CD14-positive monocyte (primary cell): ENCODE results near the gene HK1. TPM values are rescaled to one million over a fixed set of nuclear protein-coding genes. Genes with fewer than 3 reads are reported as not detected.

Experiments used
- DNase-seq, 3 donors: peaks; one replicate each; pipeline ENCODE4 v3.0.0-alpha.2; 2011 to 2022
- H2AFZ ChIP-seq: 2 replicates; pipeline ENCODE4 v1.6.0; 2012; ENCODE audit warnings: mild to moderate bottlenecking, low read depth, low read length, inconsistent platforms; ENCODE audit not compliant: insufficient read depth, poor library complexity, severe bottlenecking
- H3K27ac ChIP-seq, 2 donors: 1 replicate in 1 of 2; 2 replicates in 1 of 2; pipeline ENCODE4 v1.5.1; 2012 to 2013; ENCODE audit warnings: low read length in 2 of 2, control low read depth in 1 of 2, inconsistent platforms in 1 of 2, low read depth in 1 of 2, mild to moderate bottlenecking in 1 of 2
- H3K27me3 ChIP-seq, 2 donors: one replicate each; pipeline versions ENCODE4 v1.6.0 to v1.6.1; 2011 to 2013; ENCODE audit warnings: low read length in 2 of 2; ENCODE audit not compliant: control insufficient read depth in 2 of 2, insufficient read depth in 2 of 2
- H3K36me3 ChIP-seq, 2 donors: replicated peaks in 1 of 2; 1 replicate in 1 of 2; 2 replicates in 1 of 2; pipeline versions ENCODE4 v1.5.1 to v1.6.1; 2012 to 2013; ENCODE audit warnings: low read length in 2 of 2, control low read depth in 1 of 2, inconsistent platforms in 1 of 2, mild to moderate bottlenecking in 1 of 2; ENCODE audit not compliant: insufficient read depth in 2 of 2, control insufficient read depth in 1 of 2
- H3K4me1 ChIP-seq, 2 donors: 1 replicate in 1 of 2; 2 replicates in 1 of 2; pipeline versions ENCODE4 v1.5.1 to v1.6.1; 2012 to 2013; ENCODE audit warnings: low read length in 2 of 2, control low read depth in 1 of 2, inconsistent platforms in 1 of 2, mild to moderate bottlenecking in 1 of 2, moderate library complexity in 1 of 2; ENCODE audit not compliant: insufficient read depth in 2 of 2, control insufficient read depth in 1 of 2
- H3K4me2 ChIP-seq: replicated peaks from 2 replicates; pipeline ENCODE3; 2012; ENCODE audit warnings: low read length, moderate library complexity, mild to moderate bottlenecking; ENCODE audit not compliant: poor library complexity, severe bottlenecking; ENCODE audit errors: extremely low read depth
- H3K4me3 ChIP-seq, 3 experiments: fragments of 200-600 bp in 1 of 3; sonication (generic) in 1 of 3; replicated peaks in 1 of 3; 1 replicate in 2 of 3; 2 replicates in 1 of 3; pipeline ENCODE4 v1.5.1; 2011 to 2013; ENCODE audit warnings: low read length in 3 of 3, mild to moderate bottlenecking in 3 of 3, control low read depth in 2 of 3, low read depth in 2 of 3, inconsistent platforms in 1 of 3, moderate library complexity in 1 of 3
- H3K79me2 ChIP-seq: 2 replicates; pipeline ENCODE4 v1.6.0; 2012; ENCODE audit warnings: mild to moderate bottlenecking, control low read depth, inconsistent platforms, low read length, moderate library complexity; ENCODE audit not compliant: insufficient read depth
- H3K9ac ChIP-seq: 2 replicates; pipeline ENCODE4 v1.6.0; 2017; ENCODE audit warnings: low read length, mild to moderate bottlenecking; ENCODE audit not compliant: insufficient read depth, poor library complexity, severe bottlenecking
- H3K9me3 ChIP-seq, 2 donors: replicated peaks in 1 of 2; 1 replicate in 1 of 2; 2 replicates in 1 of 2; pipeline versions ENCODE4 v1.5.1 to v1.6.1; 2012 to 2013; ENCODE audit warnings: low read length in 2 of 2, control low read depth in 1 of 2; ENCODE audit not compliant: control insufficient read depth in 1 of 2, insufficient read depth in 1 of 2
- H4K20me1 ChIP-seq: 2 replicates; pipeline ENCODE4 v1.6.0; 2012; ENCODE audit warnings: mild to moderate bottlenecking, low read length, control low read depth, moderate library complexity; ENCODE audit not compliant: insufficient read depth
- H3K27ac Mint-ChIP-seq, 7 donors: one replicate each; pipeline ENCODE4 v1.8.0; 2020; ENCODE audit warnings: mild to moderate bottlenecking in 7 of 7, mixed read lengths in 7 of 7, moderate library complexity in 6 of 7, inconsistent platforms in 2 of 7
- H3K27me3 Mint-ChIP-seq, 3 donors: one replicate each; pipeline ENCODE4 v1.8.0; 2021 to 2022; ENCODE audit warnings: low read depth in 3 of 3, mild to moderate bottlenecking in 3 of 3, mixed read lengths in 3 of 3, moderate library complexity in 3 of 3, inconsistent platforms in 1 of 3
- H3K36me3 Mint-ChIP-seq, 2 donors: one replicate each; pipeline ENCODE4 v1.8.0; 2020; ENCODE audit warnings: mixed read lengths in 2 of 2, inconsistent platforms in 1 of 2, mild to moderate bottlenecking in 1 of 2
- H3K4me1 Mint-ChIP-seq: one replicate; pipeline ENCODE4 v1.8.0; 2020; ENCODE audit warnings: mild to moderate bottlenecking, mixed read lengths
- H3K4me3 Mint-ChIP-seq, 2 donors: one replicate each; pipeline ENCODE4 v1.8.0; 2020; ENCODE audit warnings: mild to moderate bottlenecking in 2 of 2, mixed read lengths in 2 of 2, moderate library complexity in 1 of 2
- H3K9me3 Mint-ChIP-seq, 7 donors: one replicate each; pipeline ENCODE4 v1.8.0; 2020 to 2022; ENCODE audit warnings: mixed read lengths in 7 of 7, mild to moderate bottlenecking in 6 of 7, moderate library complexity in 6 of 7, inconsistent platforms in 2 of 7
- WGBS: methylation state at CpG from one replicate; pipeline ENCODE4 v1.1.5; 2013; ENCODE audit warnings: missing lambda C conversion rate; ENCODE audit not compliant: insufficient coverage; 5-methylcytosine and 5-hydroxymethylcytosine counted together
- intact Hi-C, 2 donors: fragments of 100-400 bp; cut with micrococcal nuclease; formaldehyde crosslinking; loops; one replicate each; pipeline versions ENCODE4 v1.15.0 to v1.15.1; 2023
- polyA plus RNA-seq, 3 donors: library from polyadenylated mRNA; depleted of rRNA in 1 of 3; unstranded in 2 of 3; stranded (reverse) in 1 of 3; fragments of 300-500 nt in 2 of 3; fragments of >200 nt in 1 of 3; fragmentation: Illumina TruSeq in 2 of 3; gene quantifications; 1 replicate in 2 of 3; 2 replicates in 1 of 3; pipeline ENCODE4 v1.2.3, GENCODE V29; 2012 to 2021
- TF ChIP-seq, protein P1 (sequence below): fragments of 200-600 bp; IDR thresholded peaks from one replicate; pipeline ENCODE4 v1.8.0; 2022; ENCODE audit warnings: antibody characterized with exemption, mild to moderate bottlenecking

HK1 gene
- polyA plus RNA-seq, 3 donors, result 57.9 to 146 (median 125) TPM

DNA sequence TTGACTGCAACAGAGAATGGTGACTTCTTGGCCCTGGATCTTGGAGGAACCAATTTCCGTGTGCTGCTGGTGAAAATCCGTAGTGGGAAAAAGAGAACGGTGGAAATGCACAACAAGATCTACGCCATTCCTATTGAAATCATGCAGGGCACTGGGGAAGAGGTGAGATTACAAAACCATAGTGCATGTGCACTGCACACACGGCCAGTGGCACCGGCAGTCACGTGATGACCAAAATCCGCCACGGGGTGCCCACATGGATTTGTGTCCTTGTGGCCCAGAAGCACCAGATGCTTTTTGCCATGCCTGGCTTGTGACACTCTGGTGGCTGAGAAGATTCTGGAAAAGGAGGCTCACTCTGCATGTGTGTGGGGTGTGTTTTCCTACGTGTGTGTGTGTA, 106.0 kb downstream of the HK1 start:
- Mint-ChIP-seq H3K4me3 (no peak overlapping the region), H3K27ac (no peak overlapping the region), H3K9me3 (peaks cover 0 to 2% (median 0%) of the 10 kb centered on the region in 7 donors), H3K4me1 (no peaks in the 10 kb centered on the region), H3K27me3 (no peaks in the 10 kb centered on the region), H3K36me3 (peaks cover 89 to 98% of the 10 kb centered on the region in 2 donors)
- no peak overlapping the region for H3K9ac ChIP-seq
- no peaks in the 10 kb centered on the region for H3K27me3 ChIP-seq
- no peak overlapping the region for H3K27ac ChIP-seq
- no peak overlapping the region for H3K4me3 ChIP-seq
- H3K4me2 ChIP-seq, result no peak overlapping the region
- H3K36me3 ChIP-seq, result peaks cover 94 to 99% of the 10 kb centered on the region in 2 donors
- H3K79me2 ChIP-seq, result peaks cover 9% of the 10 kb centered on the region
- peaks cover 50% of the 10 kb centered on the region for H4K20me1 ChIP-seq
- H3K9me3 ChIP-seq, result no peaks in the 10 kb centered on the region
- DNase-seq, result no peak
- H2AFZ ChIP-seq, result no peak overlapping the region
- intact Hi-C loops, result no loop called here
- no peaks in the 10 kb centered on the region for H3K4me1 ChIP-seq
- TF ChIP-seq, protein P1, sequence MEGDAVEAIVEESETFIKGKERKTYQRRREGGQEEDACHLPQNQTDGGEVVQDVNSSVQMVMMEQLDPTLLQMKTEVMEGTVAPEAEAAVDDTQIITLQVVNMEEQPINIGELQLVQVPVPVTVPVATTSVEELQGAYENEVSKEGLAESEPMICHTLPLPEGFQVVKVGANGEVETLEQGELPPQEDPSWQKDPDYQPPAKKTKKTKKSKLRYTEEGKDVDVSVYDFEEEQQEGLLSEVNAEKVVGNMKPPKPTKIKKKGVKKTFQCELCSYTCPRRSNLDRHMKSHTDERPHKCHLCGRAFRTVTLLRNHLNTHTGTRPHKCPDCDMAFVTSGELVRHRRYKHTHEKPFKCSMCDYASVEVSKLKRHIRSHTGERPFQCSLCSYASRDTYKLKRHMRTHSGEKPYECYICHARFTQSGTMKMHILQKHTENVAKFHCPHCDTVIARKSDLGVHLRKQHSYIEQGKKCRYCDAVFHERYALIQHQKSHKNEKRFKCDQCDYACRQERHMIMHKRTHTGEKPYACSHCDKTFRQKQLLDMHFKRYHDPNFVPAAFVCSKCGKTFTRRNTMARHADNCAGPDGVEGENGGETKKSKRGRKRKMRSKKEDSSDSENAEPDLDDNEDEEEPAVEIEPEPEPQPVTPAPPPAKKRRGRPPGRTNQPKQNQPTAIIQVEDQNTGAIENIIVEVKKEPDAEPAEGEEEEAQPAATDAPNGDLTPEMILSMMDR, result no peak
- 97% methylated on average over 9 of the region's 10 CpGs for WGBS

DNA sequence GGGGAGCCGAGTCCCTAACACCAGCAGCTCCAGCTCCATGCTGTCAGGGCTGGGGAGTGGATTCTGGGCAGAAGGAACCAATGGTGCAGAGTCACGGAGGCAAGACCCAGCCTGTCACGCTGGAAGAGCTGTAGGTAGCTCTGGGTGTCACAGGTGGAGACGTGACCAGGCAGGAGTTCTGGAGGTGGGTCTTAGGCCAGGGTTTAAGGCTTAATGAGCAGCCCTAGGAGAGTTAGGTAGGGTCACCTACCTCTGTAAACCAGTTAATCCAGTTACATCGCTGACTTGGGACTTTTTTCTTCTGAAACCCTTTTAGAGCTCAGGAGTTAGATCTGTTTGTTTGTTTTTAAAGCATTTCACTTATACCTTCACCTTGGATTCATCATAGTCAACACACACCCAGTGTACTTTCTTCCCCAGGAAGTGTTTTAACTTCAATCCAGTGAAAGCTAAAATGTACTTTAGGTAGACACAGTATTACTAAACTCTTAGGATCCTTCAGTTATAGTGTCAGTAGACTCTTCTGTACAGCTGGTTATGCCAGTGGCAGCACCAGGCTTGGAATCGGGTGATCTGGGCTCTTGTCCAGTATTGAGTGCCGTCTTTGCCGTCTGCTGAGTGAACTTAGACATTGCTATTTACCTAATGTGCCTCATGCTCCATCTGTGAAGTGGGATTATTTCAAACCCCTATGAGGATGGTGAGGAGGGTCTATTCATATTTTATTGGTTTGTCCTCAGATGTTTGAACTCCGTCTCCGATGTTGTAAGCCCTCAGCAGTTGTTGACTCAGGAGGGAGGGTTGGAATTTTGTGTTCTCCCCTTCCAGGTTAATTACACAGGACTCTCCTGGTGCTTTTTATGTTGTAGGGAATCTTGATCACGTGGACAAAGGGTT, 107.4 kb downstream of the HK1 start:
- Histone ChIP-seq H3K27ac (peak overlapping the region in 1 of 2 donors; percentile 20), H4K20me1 (peaks cover 49% of the 10 kb centered on the region), H3K4me1 (peaks cover 0 to 3% of the 10 kb centered on the region in 2 donors), H3K27me3 (no peaks in the 10 kb centered on the region), H3K4me2 (no peak overlapping the region), H3K36me3 (peaks cover 94 to 99% of the 10 kb centered on the region in 2 donors), H3K9me3 (no peaks in the 10 kb centered on the region), H2AFZ (no peak overlapping the region), H3K9ac (no peak overlapping the region), H3K4me3 (no peak overlapping the region), H3K79me2 (peaks cover 5% of the 10 kb centered on the region)
- Mint-ChIP-seq H3K4me1 (peaks cover 3% of the 10 kb centered on the region), H3K27ac (peak overlapping the region in 1 of 7 donors; percentile 13), H3K27me3 (no peaks in the 10 kb centered on the region), H3K9me3 (peaks cover 0 to 2% (median 0%) of the 10 kb centered on the region in 7 donors), H3K36me3 (peaks cover 88 to 99% of the 10 kb centered on the region in 2 donors), H3K4me3 (no peak overlapping the region)
- TF ChIP-seq, protein P1, result no peak
- WGBS, result 98% methylated on average over 7 of the region's 11 CpGs
- DNase-seq, result no peak
- intact Hi-C loops, result no loop called here
